Left ventricle myocardium inferior (tissue), 1 donor: ENCODE measurements around the gene MAPK8IP1. TPM values are rescaled to one million over a fixed set of nuclear protein-coding genes. Genes with fewer than 3 reads are reported as not detected.

Source experiments
- DNase-seq: peaks from one replicate; pipeline ENCODE4 v3.0.0-alpha.2; 2020
- H3K27ac ChIP-seq: fragments of 200-600 bp; replicated peaks from 2 replicates; pipeline ENCODE4 v1.8.0; 2021
- H3K27me3 ChIP-seq: fragments of 200-600 bp; 2 replicates; pipeline ENCODE4 v1.8.0; 2021; ENCODE audit warnings: low read depth
- H3K36me3 ChIP-seq: fragments of 200-600 bp; 2 replicates; pipeline ENCODE4 v1.8.0; 2021
- H3K4me1 ChIP-seq: fragments of 200-600 bp; 2 replicates; pipeline ENCODE4 v1.8.0; 2021
- H3K4me3 ChIP-seq: fragments of 200-600 bp; 2 replicates; pipeline ENCODE4 v1.8.0; 2021; ENCODE audit warnings: mild to moderate bottlenecking, moderate library complexity
- H3K9me3 ChIP-seq: fragments of 200-600 bp; replicated peaks from 2 replicates; pipeline ENCODE4 v1.8.0; 2021
- intact Hi-C: fragments of 100-400 bp; cut with micrococcal nuclease; formaldehyde crosslinking; loops from one replicate; pipeline ENCODE4 v1.11.0; 2022
- total RNA-seq: library from RNA; stranded (reverse); fragmentation: NEBNext Ultra II Directional; extraction: Animal tissue kit (Norgen Biotek cat#: 25700); gene quantifications from one replicate; pipeline ENCODE4 v1.2.1, GENCODE V29; 2021
- TF ChIP-seq, protein P1 (sequence below): fragments of 200-600 bp; IDR thresholded peaks from 2 replicates; pipeline ENCODE4 v1.8.0; 2021; ENCODE audit warnings: antibody characterized with exemption, mild to moderate bottlenecking, borderline replicate concordance
- donor health status: DM: no; HTN: yes; CAD: no; lungs with severe emphysema.

MAPK8IP1 gene
- total RNA-seq, 1 donor from 2014 or later: 4.6 TPM

GRCh38 chr11:45922425-45923082 is 37.1 kb downstream of the MAPK8IP1 start, which contains the start of gene LARGE2:
LARGE2 (plus strand) TSS chr11:45922656; CDS start chr11:45922883, 227 bp downstream.
- DNase-seq: peak; percentile 8
- Histone ChIP-seq H3K27ac (no peak within 1 kb of the TSS), H3K4me3 (peak within 1 kb of the TSS; percentile 56), H3K36me3 (no peaks in the 10 kb centered on the region), H3K27me3 (peaks cover 50% of the 10 kb centered on the region), H3K9me3 (no peaks in the 10 kb centered on the region), H3K4me1 (peaks cover 37% of the 10 kb centered on the region)
- TF ChIP-seq, protein P1, sequence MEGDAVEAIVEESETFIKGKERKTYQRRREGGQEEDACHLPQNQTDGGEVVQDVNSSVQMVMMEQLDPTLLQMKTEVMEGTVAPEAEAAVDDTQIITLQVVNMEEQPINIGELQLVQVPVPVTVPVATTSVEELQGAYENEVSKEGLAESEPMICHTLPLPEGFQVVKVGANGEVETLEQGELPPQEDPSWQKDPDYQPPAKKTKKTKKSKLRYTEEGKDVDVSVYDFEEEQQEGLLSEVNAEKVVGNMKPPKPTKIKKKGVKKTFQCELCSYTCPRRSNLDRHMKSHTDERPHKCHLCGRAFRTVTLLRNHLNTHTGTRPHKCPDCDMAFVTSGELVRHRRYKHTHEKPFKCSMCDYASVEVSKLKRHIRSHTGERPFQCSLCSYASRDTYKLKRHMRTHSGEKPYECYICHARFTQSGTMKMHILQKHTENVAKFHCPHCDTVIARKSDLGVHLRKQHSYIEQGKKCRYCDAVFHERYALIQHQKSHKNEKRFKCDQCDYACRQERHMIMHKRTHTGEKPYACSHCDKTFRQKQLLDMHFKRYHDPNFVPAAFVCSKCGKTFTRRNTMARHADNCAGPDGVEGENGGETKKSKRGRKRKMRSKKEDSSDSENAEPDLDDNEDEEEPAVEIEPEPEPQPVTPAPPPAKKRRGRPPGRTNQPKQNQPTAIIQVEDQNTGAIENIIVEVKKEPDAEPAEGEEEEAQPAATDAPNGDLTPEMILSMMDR: no peak
- intact Hi-C loops: no loop called here

DNA sequence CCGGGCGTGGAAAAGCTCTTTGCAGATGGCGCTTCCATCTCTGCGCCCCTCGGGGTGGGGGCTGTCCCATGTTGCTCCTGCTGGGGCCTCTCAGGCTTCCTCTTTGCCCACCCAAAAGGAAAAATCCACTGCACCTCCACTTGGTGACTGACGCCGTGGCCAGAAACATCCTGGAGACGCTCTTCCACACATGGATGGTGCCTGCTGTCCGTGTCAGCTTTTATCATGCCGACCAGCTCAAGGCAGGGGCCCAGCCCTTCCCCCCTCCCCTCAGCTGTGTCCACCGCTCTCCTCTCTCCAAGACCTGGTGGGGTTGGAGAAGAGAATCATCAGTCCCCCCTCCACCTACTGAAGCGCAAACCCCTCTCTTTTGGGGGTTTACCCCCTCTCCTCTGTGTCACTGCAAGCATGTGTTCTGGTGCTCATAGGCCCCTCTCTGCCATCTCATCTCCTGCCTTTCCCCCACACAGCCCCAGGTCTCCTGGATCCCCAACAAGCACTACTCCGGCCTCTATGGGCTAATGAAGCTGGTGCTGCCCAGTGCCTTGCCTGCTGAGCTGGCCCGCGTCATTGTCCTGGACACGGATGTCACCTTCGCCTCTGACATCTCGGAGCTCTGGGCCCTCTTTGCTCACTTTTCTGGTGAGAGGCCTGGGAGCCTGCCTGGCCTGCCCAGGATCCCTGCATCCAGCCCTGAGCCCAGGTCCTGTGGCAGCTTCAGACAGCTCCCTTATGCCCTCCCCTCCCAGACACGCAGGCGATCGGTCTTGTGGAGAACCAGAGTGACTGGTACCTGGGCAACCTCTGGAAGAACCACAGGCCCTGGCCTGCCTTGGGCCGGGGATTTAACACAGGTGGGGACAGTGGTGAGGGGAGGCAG is 38.8 kb downstream of the MAPK8IP1 start:
- H3K27ac ChIP-seq: no peak overlapping the region
- no peaks in the 10 kb centered on the region for H3K9me3 ChIP-seq
- H3K4me3 ChIP-seq: no peak overlapping the region
- H3K27me3 ChIP-seq: peaks cover 50% of the 10 kb centered on the region
- H3K4me1 ChIP-seq: peaks cover 24% of the 10 kb centered on the region
- no peaks in the 10 kb centered on the region for H3K36me3 ChIP-seq
- DNase-seq: peak; percentile 10
- intact Hi-C loops: no loop called here
- TF ChIP-seq, protein P1: no peak

- no peak for DNase-seq
- intact Hi-C loops: no loop called here
- H3K36me3 ChIP-seq: no peaks in the 10 kb centered on the region
- peaks cover 50% of the 10 kb centered on the region for H3K27me3 ChIP-seq
- H3K4me1 ChIP-seq: peaks cover 24% of the 10 kb centered on the region
- no peak overlapping the region for H3K27ac ChIP-seq
- TF ChIP-seq, protein P1: no peak
- H3K9me3 ChIP-seq: no peaks in the 10 kb centered on the region
- no peak overlapping the region for H3K4me3 ChIP-seq
Observed at GRCh38 chr11:45924927-45925326, 39.5 kb downstream of the MAPK8IP1 start.

DNA sequence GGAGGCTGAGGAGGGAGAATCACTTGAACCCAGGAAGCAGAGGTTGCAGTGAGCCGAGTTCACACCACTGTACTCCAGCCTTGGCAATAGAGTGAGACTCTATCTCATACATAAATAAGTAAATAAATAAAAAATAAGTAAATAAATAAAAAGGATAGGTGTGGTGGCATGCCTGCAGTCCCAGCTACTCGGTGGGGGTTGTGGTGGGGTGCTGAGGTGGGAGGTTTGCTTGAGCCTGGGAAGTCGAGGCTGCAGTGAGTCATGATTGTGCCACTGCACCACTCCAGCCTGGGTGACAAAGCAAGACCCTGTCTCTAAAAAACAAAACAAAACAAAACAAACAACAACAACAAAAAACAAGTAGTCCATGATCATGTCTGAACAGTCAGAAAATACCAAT is 40.1 kb downstream of the MAPK8IP1 start:
- no peak overlapping the region for H3K4me3 ChIP-seq
- intact Hi-C loops: no loop called here

GRCh38 chr11:45926001-45926401 is 40.5 kb downstream of the MAPK8IP1 start:
- Histone ChIP-seq H3K4me1 (peaks cover 34% of the 10 kb centered on the region), H3K9me3 (no peaks in the 10 kb centered on the region), H3K4me3 (no peak overlapping the region), H3K27ac (no peak overlapping the region), H3K36me3 (no peaks in the 10 kb centered on the region), H3K27me3 (peaks cover 50% of the 10 kb centered on the region)
- intact Hi-C loops: no loop called here
- TF ChIP-seq, protein P1: no peak
- peak; percentile 9 for DNase-seq

More for the DNA sequence above, 40.1 kb downstream of the MAPK8IP1 start:
- Histone ChIP-seq H3K4me1 (peaks cover 30% of the 10 kb centered on the region), H3K27me3 (peaks cover 50% of the 10 kb centered on the region), H3K36me3 (no peaks in the 10 kb centered on the region), H3K27ac (no peak overlapping the region), H3K9me3 (no peaks in the 10 kb centered on the region)
- TF ChIP-seq, protein P1: no peak
- no peak for DNase-seq
